ENCODE data around the gene C17orf67.

DNA sequence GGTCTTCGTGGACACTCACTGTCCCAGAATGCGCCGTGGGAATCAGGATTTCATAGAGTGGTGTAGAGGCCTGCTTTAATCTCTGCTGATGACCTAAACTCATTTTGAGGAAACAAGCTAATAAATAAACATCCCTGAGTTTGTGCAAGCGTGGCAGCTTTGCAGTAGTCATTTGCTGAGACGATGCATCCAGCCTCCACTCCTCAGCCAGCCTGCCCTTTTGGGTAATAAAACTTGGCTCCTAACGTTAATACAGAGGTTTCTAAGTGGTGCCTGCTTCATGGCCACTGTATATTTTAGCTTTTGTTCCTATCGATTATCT, 1.5 kb upstream of the C17orf67 start:
- TF ChIP-seq CTCF (IDR thresholded peaks at IDR 0.05): no peak
- TF ChIP-seq MAFK (IDR thresholded peaks at IDR 0.05; ENCODE audit: partially characterized antibody): no peak
- no peak for TF ChIP-seq HDAC2 (IDR thresholded peaks at IDR 0.05)
- TF ChIP-seq RAD21 (conservative IDR thresholded peaks at IDR 0.05 in 1 of 2, IDR thresholded peaks at IDR 0.05 in 1 of 2): no peak
- TF ChIP-seq RCOR1 (IDR thresholded peaks at IDR 0.05; ENCODE audit: low read depth, low read length): no peak
- TF ChIP-seq MAX (IDR thresholded peaks at IDR 0.05): no peak
- no peak for TF ChIP-seq TFCP2L1 (CRISPR knock-in tag; IDR thresholded peaks at IDR 0.05)
- no peak for TF ChIP-seq CHD2 (IDR thresholded peaks at IDR 0.05; ENCODE audit: low read length, partially characterized antibody)
- TF ChIP-seq CEBPB (IDR thresholded peaks at IDR 0.05): no peak
- no peak for TF ChIP-seq SMC3 (IDR thresholded peaks at IDR 0.05)
- no peak for TF ChIP-seq POLR2A (IDR thresholded peaks at IDR 0.05; ENCODE audit: low read length)

Data from A549 (cell line).